SHP77 treated with DMSO at 0.1 percent for 48 hours (cell line): ENCODE data around the gene VSX1.

Experiments
- DNase-seq: peaks from one replicate; lab custom pipeline; 2025; lab: John Stamatoyannopoulos, UW

Gene VSX1

GRCh38 chr20:25053255-25054031, 28.5 kb downstream of the VSX1 start:
- no peak for DNase-seq

GRCh38 chr20:25052255-25053194, 29.4 kb downstream of the VSX1 start:
- DNase-seq, result no peak

DNA sequence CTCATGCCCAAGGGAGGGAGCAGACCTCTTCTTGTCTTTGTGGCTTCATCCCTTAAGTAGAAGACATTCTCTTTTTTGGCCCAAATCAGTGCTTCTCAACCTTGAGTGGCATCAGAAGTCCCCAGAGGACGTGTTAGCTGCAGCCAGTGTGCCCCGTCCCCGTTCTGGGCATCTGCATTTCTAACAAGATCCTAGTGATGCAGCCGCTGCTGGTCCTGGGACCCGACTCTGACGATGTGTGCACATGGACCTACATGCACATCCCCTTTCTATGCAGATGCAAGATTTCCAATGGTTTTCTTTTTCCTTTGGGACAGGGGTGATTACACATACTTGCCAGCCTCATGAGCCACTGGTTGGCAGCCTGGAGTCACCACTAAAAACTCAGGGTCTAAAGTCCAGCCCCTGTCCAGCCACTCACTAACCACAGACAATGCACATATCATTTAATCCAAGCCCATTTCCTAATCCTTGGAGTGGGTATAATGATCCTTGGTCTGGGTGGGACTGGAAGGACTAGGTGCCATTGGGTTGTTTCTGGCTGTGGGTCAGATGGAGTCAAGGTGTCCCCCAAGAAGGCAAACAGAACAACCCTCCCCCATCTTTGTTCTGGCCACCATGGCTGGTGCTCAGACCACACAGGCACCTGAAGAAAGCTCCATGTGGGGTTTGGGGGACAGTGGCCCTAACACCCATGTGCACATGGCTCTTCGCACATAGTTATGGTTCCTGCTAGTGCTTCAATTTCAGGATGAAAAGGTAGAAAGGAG, 30.4 kb downstream of the VSX1 start:
- DNase-seq, result no peak

DNA sequence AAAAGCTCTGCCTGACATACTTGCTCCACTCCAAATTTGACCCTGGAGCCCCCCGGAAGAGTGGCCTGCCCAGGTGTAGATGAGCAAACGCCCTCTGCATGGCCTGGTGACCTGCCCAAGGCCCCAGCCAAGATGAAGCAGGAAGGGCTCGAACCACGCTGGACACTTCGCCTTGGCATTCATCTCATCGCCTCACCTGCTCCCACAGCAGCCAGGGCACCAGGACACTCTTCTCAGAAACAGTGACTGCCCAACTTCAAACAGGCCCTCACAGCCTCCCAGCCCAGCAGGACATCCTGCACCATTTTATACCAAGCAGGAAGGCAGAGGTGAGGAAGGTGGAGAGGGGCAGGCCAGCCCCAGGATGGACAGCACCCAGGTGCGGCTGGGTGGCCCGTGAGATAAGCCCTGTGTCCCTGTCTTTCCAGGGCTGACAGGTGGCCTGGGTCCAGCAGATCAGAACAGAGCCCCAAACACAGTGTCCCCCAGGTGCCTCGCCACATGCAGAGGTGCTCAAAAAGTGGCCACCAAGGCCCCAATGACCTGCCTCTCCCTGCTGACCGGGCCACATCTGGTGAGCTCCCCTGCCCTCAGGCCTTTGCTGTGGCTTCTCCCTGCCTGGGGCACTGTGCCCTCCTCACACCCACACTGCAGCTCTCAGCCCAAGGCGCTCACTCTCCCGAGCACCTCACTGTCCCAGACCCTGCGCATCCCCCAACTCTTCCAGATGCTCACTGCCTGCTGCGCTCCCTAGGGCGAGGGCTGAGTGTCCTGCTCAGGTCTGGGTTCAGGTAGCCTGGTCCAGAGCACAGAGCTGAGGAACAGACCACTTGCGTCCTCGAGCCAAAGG, 31.2 kb downstream of the VSX1 start:
- DNase-seq, result no peak

DNA sequence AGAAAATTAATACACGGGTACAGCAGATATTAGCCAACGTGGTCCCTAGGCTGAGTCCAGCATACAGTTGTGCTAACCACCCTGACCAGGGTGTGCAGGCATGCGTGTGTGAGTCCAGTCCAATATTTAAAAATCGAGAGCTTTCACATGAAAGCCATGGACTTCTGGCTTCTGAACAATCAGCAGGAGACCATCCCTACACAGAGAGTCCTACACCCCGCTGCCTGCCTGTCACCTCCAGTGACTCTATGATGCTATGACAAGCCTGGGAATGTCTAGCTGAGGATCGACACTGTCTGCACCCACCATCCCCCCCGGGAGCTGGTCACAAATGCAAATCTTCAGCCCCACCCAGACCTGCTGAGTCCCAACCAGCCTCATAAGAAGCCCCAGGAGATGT, 31.9 kb downstream of the VSX1 start:
- DNase-seq, result no peak

- no peak for DNase-seq
Observed at GRCh38 chr20:25049261-25050060, 32.5 kb downstream of the VSX1 start.

DNA sequence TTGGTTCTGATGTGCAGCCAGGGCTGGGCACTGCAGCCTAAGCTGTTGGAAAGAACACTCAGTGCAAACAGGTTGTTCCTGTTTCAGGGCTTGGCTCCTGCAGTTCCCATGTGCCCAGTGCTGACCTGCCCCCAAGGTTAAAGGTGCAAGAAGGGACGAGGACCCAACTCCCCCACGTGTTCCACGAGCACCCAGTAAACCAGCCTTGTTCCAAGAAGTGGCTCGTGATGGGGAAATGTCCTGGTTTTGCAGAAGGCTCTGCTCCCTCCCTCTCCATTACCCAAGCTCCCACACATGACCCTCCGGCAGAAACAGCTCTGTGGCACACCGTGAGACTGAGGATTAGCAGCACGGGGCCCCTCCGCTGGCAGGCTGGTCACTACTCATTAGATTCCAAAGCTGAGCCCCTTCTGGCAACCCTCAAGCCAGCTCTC, 33.4 kb downstream of the VSX1 start:
- no peak for DNase-seq

DNA sequence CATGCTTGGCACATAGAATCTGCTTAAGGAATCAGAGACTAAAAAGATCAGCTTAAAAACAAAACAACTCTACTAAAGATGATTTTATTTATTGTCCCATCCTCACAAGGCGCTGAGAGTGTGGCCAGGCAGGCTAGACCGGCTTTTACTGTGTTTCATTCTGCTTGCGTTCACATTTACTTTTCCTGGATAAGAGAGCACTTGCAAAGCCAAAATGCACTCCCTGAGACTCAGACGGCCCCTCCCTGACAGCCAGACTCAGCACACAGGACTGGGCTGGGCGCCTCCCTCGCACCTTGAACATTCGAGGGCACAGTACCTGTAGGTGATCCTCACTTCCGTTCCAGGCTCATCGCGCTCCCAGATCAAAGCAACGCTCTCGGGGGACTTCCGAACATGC, 34.2 kb downstream of the VSX1 start:
- DNase-seq, result no peak

DNA sequence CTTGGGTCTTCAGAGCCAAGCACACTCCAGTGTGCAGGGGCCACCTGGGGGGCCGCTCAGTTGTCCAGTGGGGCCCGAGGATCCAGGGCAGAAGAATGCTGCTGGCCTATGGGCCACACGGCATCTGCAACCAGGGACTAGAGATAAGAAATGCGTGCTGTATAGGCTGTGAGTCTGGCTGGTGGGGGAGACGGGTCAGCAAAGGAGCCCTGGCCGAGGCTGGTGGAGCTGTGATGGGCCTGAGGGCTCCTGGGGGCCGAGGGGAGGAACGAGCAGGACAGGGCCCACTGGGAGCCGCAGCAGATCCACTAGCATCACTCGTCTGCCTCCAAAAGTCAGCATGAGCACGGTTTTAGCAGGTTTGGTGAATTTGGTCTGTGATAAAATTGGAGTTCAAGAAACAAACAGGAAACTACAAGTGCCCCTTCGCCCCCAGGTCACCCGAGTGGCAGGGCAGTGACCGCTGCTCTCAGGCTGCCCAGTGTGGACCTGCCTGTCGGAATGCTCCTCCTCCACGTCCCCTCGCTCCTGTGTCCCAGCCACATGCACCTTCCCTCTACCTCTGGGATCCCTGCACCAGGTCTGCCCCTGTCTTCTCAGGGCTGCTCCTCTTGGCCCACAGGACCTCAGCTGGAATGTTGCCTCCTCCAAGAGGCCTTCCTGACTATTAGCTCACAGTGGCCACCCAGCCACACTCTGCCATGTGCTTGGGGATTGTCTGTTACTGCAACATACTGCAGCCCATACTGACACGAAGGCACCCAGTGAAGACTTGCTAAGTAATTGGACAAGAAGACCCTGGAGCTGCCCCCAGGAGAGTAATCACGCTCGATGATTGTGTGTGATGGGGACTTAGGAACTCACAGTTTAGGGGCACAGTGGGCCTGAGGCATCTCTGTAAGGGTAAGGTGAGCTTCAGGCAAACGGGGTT, 34.9 kb downstream of the VSX1 start:
- DNase-seq, result no peak

DNA sequence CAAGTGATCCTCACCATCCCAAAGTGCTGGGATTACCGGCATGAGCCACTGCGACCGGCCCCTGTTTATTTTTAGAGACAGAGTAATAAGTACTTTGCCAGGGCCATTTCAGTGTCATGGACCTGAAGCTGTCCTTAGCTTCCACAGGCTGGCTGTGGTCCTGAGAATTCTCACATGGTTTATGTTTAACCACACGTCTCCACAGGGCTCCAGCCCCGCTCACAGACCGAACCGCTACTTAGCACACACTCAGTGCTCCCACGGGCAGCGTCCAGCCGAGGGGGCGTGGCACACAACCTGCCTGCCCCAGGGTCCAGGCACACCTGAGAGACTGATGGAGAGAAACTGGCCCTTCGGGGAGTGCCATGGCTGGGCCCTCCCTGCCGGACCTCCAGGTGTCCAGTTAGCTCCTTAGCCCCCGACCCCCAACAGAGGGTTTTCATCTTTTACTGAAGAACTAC, 35.7 kb downstream of the VSX1 start:
- DNase-seq, result no peak

DNA sequence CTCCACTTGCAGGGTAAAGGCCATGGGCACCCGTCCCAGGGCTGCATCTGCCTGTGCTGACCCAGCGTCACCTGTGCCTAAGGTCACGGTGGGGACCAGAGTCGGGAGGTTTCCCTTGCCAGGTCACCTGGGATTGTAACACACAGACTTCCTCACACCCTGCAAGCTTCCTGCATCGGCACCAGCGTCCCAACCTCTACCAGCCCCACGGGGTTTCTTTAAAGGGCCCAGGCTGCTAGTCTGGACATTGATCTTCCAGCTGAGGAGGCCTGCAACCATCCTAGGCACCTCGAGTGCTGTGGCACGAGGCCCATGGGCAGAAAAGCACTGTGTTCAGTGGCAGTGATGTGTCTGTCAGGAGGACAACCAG, 36.6 kb downstream of the VSX1 start:
- DNase-seq, result no peak

DNA sequence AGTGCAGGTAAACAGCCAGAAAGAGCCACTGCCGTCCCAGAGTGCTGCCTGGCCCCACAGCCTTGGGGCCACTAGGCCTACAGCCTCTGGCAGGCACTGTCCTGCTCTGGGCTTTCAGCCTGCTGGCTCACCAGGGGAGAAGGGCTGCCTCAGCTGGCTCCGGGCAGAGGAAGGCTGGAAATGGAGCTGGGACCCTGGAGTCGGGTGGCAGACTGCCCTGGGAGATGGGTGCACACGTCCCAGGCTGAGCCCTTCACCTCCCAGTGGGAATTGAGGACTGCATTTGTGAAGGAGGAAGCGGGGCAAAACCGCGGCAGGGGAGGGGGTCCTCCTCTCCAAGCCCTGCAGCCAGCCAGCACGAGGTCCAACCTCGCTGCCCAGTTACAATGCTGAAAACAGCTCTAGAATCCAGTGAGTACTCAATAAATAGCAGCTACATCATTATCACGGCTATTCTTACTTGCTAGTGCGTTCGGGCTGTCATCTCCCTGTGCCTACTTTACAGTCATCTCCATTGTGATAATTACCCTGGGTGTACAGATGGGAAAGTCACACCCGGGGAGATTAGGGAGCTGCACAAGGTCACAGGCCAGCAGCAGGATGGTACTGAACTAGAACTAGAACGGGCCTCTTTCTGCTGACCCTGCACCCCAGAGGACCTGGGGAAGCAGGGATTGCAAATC, 37.1 kb downstream of the VSX1 start:
- DNase-seq, result no peak

DNA sequence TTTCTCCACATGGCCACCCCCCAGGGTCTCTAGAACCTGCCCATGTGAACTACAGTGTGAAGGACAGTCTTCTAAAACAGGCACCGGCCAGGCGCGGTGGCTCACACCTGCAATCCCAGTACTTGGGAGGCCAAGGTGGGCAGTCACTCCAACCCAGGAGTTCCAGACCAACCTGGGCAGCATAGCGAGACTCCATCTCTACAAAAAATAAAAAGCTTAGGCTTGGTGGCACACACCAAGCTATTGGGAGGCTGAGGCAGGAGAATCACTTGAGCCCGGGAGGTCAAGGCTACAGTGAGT, 37.7 kb downstream of the VSX1 start:
- DNase-seq, result no peak

DNA sequence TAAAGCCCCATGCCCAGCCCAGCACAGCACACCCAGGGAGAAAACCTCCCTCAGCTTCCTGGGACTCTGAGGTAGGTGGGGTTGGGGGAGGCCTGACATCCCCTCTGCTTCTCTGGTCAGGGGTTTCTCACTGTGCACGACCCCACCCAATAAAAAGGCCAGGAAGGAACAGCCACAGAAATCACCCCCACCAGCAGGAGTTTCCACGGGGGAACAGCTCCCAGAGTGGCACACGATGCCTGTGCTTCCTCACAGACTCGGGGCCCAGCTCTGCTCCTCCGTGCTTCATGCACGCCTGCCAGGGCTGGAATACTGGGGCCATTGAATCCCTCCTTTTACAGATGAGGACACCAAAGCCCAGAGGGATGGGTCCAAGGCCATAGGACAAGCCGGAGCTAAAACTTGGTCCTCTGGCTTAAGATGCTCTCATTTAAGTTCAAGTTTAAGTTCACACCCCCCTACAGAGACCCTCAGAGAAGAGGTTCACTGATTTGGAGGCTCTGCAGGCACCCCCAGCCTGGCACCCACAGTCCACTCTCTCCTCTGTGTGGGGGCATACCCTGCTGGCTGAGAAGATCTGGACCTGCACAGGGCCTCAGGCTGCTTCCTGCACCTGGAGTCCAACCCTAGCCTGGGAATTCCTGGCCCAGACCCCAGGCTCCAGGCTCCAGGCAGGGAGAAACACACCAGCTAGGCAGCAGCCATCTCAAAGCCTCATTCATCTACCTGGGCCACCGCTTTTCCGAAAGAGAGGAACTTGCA, 38.3 kb downstream of the VSX1 start:
- no peak for DNase-seq

DNA sequence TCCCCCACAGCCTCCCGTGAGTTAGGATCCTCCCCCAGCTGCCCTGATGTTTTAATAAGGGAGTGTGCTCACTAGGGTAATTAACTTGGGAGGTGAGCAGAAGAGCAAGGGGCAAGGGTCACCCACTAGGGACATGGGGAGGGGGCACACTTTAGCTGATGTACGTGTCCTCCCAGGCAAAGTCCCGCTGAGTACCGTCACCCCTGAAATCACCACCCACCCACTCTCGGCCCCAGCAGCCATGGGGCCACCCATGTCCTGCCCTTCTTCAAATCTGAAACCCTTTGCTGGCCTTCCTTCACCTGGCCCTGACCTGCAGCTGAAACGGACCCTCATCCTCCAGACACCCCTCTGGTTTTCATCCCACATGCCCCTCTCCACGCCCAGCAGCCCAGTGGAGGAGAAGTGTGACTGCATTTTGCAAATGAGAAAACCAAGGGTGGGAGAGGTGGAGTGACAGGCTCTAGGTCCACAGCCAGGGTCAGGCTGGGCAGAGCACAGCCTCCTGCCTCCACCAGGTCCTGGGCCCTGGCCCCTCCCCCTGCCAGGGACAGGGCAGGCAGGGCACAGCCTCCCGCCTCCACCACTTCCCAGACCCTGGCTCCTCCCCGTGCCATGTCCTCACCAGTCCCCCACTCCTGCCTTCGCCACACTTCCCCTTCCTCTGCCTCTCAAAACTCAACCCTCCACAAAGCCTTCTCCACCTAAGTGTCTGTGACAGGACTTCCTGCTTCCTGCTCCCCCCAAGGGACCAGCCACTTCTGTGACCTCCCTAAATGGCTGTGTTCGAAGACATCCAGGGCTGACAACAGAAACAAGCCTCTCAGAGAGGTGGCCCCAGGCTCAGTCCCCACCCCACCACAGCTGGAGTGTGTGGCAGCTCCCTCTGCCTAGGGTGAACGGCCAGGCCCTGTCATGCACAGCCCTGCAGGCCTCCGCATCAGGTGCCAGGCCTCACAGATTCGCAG, 39.1 kb downstream of the VSX1 start:
- no peak for DNase-seq

- DNase-seq, result no peak
Observed at GRCh38 chr20:25041813-25042530, 40.0 kb downstream of the VSX1 start.
